Spleen (tissue), 3 donors: ENCODE results near the gene CNTNAP2.

ENCODE experiments used
- POLR2A ChIP-seq, 3 donors: fragments of 450-650 bp; IDR thresholded peaks; one replicate each; pipeline ENCODE4 v1.5.1; 2017; ENCODE audit warnings: antibody characterized with exemption in 3 of 3, mild to moderate bottlenecking in 1 of 3
- POLR2AphosphoS5 ChIP-seq, 3 donors: sonication (generic); formaldehyde crosslinking; IDR thresholded peaks; one replicate each; pipeline ENCODE4 v1.5.1; 2017; ENCODE audit warnings: antibody characterized with exemption in 3 of 3

- TF ChIP-seq POLR2AphosphoS5 (IDR thresholded peaks at IDR 0.05) (no peak), POLR2A (IDR thresholded peaks at IDR 0.05) (no peak)
Measured at GRCh38 chr7:146885231-146885630, 768.6 kb downstream of the CNTNAP2 start.
